B cell (primary cell): Measurements from ENCODE around the gene CDHR2.

ENCODE experiments used
- EZH2 ChIP-seq: IDR thresholded peaks from 2 replicates; pipeline ENCODE4 v1.6.1; 2012; ENCODE audit warnings: borderline replicate concordance, low read depth, mild to moderate bottlenecking, moderate library complexity, low read length; ENCODE audit not compliant: insufficient read depth, poor library complexity, severe bottlenecking
- TF ChIP-seq, protein P1 (sequence below): fragments of 200-600 bp; IDR thresholded peaks from one replicate; pipeline ENCODE4 v1.8.0; 2022; ENCODE audit warnings: antibody characterized with exemption, mild to moderate bottlenecking

DNA sequence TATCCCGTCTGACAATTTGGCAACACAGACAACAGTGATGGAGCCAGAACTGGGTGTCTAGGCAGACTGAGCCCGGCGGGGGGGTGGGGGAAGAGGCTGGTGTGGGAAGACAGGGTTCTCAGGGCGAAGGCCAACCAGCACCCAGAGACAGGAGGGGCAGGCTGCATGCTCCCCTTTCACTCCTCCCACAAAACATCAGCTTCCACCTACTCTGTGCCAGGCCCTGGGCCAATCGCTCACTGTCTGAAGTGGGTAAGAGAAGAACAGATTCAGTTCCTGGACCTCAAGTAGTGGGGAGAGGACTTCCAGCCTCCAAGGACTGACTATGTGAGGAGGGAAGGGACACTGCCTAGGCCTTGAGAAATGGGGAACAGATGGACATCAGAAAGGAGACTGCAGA, 78.4 kb downstream of the CDHR2 start:
- TF ChIP-seq, protein P1, sequence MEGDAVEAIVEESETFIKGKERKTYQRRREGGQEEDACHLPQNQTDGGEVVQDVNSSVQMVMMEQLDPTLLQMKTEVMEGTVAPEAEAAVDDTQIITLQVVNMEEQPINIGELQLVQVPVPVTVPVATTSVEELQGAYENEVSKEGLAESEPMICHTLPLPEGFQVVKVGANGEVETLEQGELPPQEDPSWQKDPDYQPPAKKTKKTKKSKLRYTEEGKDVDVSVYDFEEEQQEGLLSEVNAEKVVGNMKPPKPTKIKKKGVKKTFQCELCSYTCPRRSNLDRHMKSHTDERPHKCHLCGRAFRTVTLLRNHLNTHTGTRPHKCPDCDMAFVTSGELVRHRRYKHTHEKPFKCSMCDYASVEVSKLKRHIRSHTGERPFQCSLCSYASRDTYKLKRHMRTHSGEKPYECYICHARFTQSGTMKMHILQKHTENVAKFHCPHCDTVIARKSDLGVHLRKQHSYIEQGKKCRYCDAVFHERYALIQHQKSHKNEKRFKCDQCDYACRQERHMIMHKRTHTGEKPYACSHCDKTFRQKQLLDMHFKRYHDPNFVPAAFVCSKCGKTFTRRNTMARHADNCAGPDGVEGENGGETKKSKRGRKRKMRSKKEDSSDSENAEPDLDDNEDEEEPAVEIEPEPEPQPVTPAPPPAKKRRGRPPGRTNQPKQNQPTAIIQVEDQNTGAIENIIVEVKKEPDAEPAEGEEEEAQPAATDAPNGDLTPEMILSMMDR: no peak
- TF ChIP-seq EZH2: no peak
